SK-N-SH (cell line): ENCODE data around the gene MCCD1.

Experiments used
- CHD2 ChIP-seq: fragments of 150-350 bp; IDR thresholded peaks from 2 replicates; pipeline ENCODE4 v1.6.1; 2018; ENCODE audit warnings: low read length; ENCODE audit not compliant: partially characterized antibody
- EZH2phosphoT487 ChIP-seq: fragments of 200-600 bp; sonication (generic); IDR thresholded peaks from 2 replicates; pipeline ENCODE4 v1.6.1; 2017; ENCODE audit warnings: low read depth, mixed run types, mild to moderate bottlenecking, antibody characterized with exemption, moderate library complexity, borderline replicate concordance
- RAD21 ChIP-seq: IDR thresholded peaks from 2 replicates; pipeline ENCODE4 v1.6.1; 2012; ENCODE audit warnings: mild to moderate bottlenecking, low read length
- RCOR1 ChIP-seq: fragments of 150-350 bp; IDR thresholded peaks from 2 replicates; pipeline ENCODE4 v1.6.1; 2017; ENCODE audit warnings: antibody characterized with exemption, low read length
- RFX5 ChIP-seq: IDR thresholded peaks from 2 replicates; pipeline ENCODE4 v1.6.1; 2012; ENCODE audit warnings: mild to moderate bottlenecking, improper control_type of control experiment, low read length
- TF ChIP-seq, protein P1 (sequence below): fragments of 150-350 bp; IDR thresholded peaks from 2 replicates; pipeline ENCODE4 v1.6.1; 2017; ENCODE audit warnings: antibody characterized with exemption, low read length, low read depth, borderline replicate concordance
- TF ChIP-seq, protein P2 (sequence below): fragments of 200-600 bp; sonication (generic); IDR thresholded peaks from 2 replicates; pipeline ENCODE4 v1.6.1; 2017; ENCODE audit warnings: antibody characterized with exemption, mild to moderate bottlenecking, moderate library complexity
- TF ChIP-seq, protein P3 (sequence below): IDR thresholded peaks from 2 replicates; pipeline ENCODE4 v1.6.1; 2012; ENCODE audit warnings: mild to moderate bottlenecking, low read depth, low read length, moderate library complexity

DNA sequence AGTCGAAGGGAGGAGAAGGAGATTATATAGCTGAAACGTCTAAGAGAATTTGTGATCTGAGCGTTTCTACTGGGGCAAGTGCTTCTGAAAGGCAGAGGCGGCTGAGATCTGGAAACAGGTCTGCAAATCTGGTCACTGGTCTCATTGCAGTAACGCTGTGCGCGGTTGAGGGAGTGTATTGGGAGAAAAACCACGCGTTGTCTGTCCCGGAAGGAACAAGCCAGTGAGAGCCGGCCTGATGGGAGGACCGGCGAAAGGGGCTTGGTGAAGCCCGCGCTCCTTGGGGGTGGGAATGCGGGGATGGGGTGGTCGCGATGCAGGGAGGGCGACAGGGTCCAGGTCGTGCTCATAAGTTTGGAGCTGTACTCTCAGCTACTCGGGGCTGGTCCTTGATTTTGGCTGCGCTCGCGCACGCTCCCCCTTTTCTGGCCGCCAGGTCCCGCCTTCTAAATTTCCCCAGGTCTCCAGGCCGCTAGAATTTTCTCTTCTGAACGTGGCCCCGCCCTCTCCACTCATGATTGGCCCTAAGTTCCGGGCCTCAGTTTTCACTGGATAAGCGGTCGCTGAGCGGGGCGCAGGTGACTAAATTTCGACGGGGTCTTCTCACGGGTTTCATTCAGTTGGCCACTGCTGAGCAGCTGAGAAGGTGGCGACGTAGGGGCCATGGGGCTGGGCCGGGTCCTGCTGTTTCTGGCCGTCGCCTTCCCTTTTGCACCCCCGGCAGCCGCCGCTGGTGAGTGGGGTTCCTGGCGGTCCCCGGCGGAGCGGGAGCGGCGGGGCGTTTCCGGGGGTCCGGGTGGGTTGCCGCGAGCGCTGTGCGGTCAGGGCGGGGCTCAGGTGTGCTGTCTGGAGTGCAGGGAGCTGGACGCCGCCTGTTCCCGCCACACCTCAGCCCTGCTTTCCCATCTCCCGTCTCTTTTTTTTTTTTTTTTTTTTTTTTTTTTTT lies 31.0 kb upstream of the MCCD1 start, which contains the start of gene MICB:
- TF ChIP-seq, protein P1, sequence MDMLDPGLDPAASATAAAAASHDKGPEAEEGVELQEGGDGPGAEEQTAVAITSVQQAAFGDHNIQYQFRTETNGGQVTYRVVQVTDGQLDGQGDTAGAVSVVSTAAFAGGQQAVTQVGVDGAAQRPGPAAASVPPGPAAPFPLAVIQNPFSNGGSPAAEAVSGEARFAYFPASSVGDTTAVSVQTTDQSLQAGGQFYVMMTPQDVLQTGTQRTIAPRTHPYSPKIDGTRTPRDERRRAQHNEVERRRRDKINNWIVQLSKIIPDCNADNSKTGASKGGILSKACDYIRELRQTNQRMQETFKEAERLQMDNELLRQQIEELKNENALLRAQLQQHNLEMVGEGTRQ: no peak
- TF ChIP-seq, protein P2, sequence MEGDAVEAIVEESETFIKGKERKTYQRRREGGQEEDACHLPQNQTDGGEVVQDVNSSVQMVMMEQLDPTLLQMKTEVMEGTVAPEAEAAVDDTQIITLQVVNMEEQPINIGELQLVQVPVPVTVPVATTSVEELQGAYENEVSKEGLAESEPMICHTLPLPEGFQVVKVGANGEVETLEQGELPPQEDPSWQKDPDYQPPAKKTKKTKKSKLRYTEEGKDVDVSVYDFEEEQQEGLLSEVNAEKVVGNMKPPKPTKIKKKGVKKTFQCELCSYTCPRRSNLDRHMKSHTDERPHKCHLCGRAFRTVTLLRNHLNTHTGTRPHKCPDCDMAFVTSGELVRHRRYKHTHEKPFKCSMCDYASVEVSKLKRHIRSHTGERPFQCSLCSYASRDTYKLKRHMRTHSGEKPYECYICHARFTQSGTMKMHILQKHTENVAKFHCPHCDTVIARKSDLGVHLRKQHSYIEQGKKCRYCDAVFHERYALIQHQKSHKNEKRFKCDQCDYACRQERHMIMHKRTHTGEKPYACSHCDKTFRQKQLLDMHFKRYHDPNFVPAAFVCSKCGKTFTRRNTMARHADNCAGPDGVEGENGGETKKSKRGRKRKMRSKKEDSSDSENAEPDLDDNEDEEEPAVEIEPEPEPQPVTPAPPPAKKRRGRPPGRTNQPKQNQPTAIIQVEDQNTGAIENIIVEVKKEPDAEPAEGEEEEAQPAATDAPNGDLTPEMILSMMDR: no peak
- TF ChIP-seq RAD21 (no peak), EZH2phosphoT487 (no peak), RFX5 (no peak), CHD2 (no peak), RCOR1 (no peak)
- TF ChIP-seq, protein P3, sequence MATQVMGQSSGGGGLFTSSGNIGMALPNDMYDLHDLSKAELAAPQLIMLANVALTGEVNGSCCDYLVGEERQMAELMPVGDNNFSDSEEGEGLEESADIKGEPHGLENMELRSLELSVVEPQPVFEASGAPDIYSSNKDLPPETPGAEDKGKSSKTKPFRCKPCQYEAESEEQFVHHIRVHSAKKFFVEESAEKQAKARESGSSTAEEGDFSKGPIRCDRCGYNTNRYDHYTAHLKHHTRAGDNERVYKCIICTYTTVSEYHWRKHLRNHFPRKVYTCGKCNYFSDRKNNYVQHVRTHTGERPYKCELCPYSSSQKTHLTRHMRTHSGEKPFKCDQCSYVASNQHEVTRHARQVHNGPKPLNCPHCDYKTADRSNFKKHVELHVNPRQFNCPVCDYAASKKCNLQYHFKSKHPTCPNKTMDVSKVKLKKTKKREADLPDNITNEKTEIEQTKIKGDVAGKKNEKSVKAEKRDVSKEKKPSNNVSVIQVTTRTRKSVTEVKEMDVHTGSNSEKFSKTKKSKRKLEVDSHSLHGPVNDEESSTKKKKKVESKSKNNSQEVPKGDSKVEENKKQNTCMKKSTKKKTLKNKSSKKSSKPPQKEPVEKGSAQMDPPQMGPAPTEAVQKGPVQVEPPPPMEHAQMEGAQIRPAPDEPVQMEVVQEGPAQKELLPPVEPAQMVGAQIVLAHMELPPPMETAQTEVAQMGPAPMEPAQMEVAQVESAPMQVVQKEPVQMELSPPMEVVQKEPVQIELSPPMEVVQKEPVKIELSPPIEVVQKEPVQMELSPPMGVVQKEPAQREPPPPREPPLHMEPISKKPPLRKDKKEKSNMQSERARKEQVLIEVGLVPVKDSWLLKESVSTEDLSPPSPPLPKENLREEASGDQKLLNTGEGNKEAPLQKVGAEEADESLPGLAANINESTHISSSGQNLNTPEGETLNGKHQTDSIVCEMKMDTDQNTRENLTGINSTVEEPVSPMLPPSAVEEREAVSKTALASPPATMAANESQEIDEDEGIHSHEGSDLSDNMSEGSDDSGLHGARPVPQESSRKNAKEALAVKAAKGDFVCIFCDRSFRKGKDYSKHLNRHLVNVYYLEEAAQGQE: no peak
